Measurements from ENCODE around the gene TPST1. TPM values are rescaled to one million over a fixed set of nuclear protein-coding genes. Genes with fewer than 3 reads are reported as not detected.
A peak's percentile ranks its signal among the peaks of the same experiment; 100 is the strongest.

TPST1 gene
- polyA plus RNA-seq, 4 donors: 0.22 to 8.5 (median 4.1) TPM

GRCh38 chr7:66306243-66306642, 101.1 kb downstream of the TPST1 start:
- no peaks in the 10 kb centered on the region for H3K9me3 ChIP-seq (ENCODE audit: control insufficient read depth in 2 of 2, insufficient read depth in 1 of 2, low read depth in 1 of 2, low read length in 1 of 2)
- WGBS, 3 donors: 13 to 42% (median 15%) methylated on average over 2 of the region's 2 CpGs
- H3K36me3 ChIP-seq (ENCODE audit: control insufficient read depth in 3 of 3, insufficient read depth in 2 of 3, low read depth in 1 of 3, low read length in 3 of 3): no peaks in the 10 kb centered on the region
- no peaks in the 10 kb centered on the region for H3K27me3 ChIP-seq (ENCODE audit: control insufficient read depth in 3 of 3, insufficient read depth in 3 of 3, low read length in 3 of 3)
- FAIRE-seq (no peak), DNase-seq (no peak)
- H3K4me1 ChIP-seq (ENCODE audit: control insufficient read depth in 3 of 3, insufficient read depth in 2 of 3, low read depth in 1 of 3, low read length in 2 of 3): peaks cover 0 to 30% (median 0%) of the 10 kb centered on the region in 3 donors
- H3K27ac ChIP-seq (ENCODE audit: low read depth in 1 of 3, low read length in 2 of 3): no peak overlapping the region
- H3K4me3 ChIP-seq (ENCODE audit: low read depth in 1 of 3, low read length in 3 of 3): no peak overlapping the region

- no peak for FAIRE-seq
- 55 to 82% (median 70%) methylated on average over 5 of the region's 5 CpGs for WGBS, 3 donors
- H3K27ac ChIP-seq (ENCODE audit: low read depth in 1 of 3, low read length in 2 of 3): peak overlapping the region in 1 of 3 donors; percentile 79
- H3K36me3 ChIP-seq (ENCODE audit: control insufficient read depth in 3 of 3, insufficient read depth in 2 of 3, low read depth in 1 of 3, low read length in 3 of 3): no peaks in the 10 kb centered on the region
- no peak overlapping the region for H3K4me3 ChIP-seq (ENCODE audit: low read depth in 1 of 3, low read length in 3 of 3)
- peaks cover 0 to 30% (median 0%) of the 10 kb centered on the region in 3 donors for H3K4me1 ChIP-seq (ENCODE audit: control insufficient read depth in 3 of 3, insufficient read depth in 2 of 3, low read depth in 1 of 3, low read length in 2 of 3)
- no peaks in the 10 kb centered on the region for H3K9me3 ChIP-seq (ENCODE audit: control insufficient read depth in 2 of 2, insufficient read depth in 1 of 2, low read depth in 1 of 2, low read length in 1 of 2)
- no peaks in the 10 kb centered on the region for H3K27me3 ChIP-seq (ENCODE audit: control insufficient read depth in 3 of 3, insufficient read depth in 3 of 3, low read length in 3 of 3)
- peak; percentile 76 to 84 for DNase-seq
Measured at GRCh38 chr7:66307591-66308215, 102.6 kb downstream of the TPST1 start.

- DNase-seq (no peak), FAIRE-seq (no peak)
- H3K4me1 ChIP-seq (ENCODE audit: control insufficient read depth in 3 of 3, insufficient read depth in 2 of 3, low read depth in 1 of 3, low read length in 2 of 3): peaks cover 0 to 30% (median 0%) of the 10 kb centered on the region in 3 donors
- H3K9me3 ChIP-seq (ENCODE audit: control insufficient read depth in 2 of 2, insufficient read depth in 1 of 2, low read depth in 1 of 2, low read length in 1 of 2): no peaks in the 10 kb centered on the region
- H3K4me3 ChIP-seq (ENCODE audit: low read depth in 1 of 3, low read length in 3 of 3): no peak overlapping the region
- 91 to 93% (median 92%) methylated on average over 3 of the region's 3 CpGs for WGBS, 3 donors
- H3K36me3 ChIP-seq (ENCODE audit: control insufficient read depth in 3 of 3, insufficient read depth in 2 of 3, low read depth in 1 of 3, low read length in 3 of 3): no peaks in the 10 kb centered on the region
- H3K27me3 ChIP-seq (ENCODE audit: control insufficient read depth in 3 of 3, insufficient read depth in 3 of 3, low read length in 3 of 3): no peaks in the 10 kb centered on the region
- peak overlapping the region in 1 of 3 donors; percentile 71 for H3K27ac ChIP-seq (ENCODE audit: low read depth in 1 of 3, low read length in 2 of 3)
Measured at GRCh38 chr7:66308411-66308810, 103.3 kb downstream of the TPST1 start.

GRCh38 chr7:66310620-66311019, 105.5 kb downstream of the TPST1 start:
- Histone ChIP-seq H3K9me3 (ENCODE audit: control insufficient read depth in 2 of 2, insufficient read depth in 1 of 2, low read depth in 1 of 2, low read length in 1 of 2) (no peaks in the 10 kb centered on the region), H3K27me3 (ENCODE audit: control insufficient read depth in 3 of 3, insufficient read depth in 3 of 3, low read length in 3 of 3) (no peaks in the 10 kb centered on the region), H3K36me3 (ENCODE audit: control insufficient read depth in 3 of 3, insufficient read depth in 2 of 3, low read depth in 1 of 3, low read length in 3 of 3) (no peaks in the 10 kb centered on the region), H3K27ac (ENCODE audit: low read depth in 1 of 3, low read length in 2 of 3) (no peak overlapping the region), H3K4me3 (ENCODE audit: low read depth in 1 of 3, low read length in 3 of 3) (no peak overlapping the region), H3K4me1 (ENCODE audit: control insufficient read depth in 3 of 3, insufficient read depth in 2 of 3, low read depth in 1 of 3, low read length in 2 of 3) (peaks cover 0 to 30% (median 0%) of the 10 kb centered on the region in 3 donors)
- no peak for DNase-seq
- no peak for FAIRE-seq
- 86 to 93% (median 92%) methylated on average over 2 of the region's 2 CpGs for WGBS, 3 donors

GRCh38 chr7:66313886-66314568, 108.9 kb downstream of the TPST1 start:
- Histone ChIP-seq H3K4me1 (ENCODE audit: control insufficient read depth in 3 of 3, insufficient read depth in 2 of 3, low read depth in 1 of 3, low read length in 2 of 3) (peaks cover 0 to 12% (median 0%) of the 10 kb centered on the region in 3 donors), H3K9me3 (ENCODE audit: control insufficient read depth in 2 of 2, insufficient read depth in 1 of 2, low read depth in 1 of 2, low read length in 1 of 2) (no peaks in the 10 kb centered on the region), H3K36me3 (ENCODE audit: control insufficient read depth in 3 of 3, insufficient read depth in 2 of 3, low read depth in 1 of 3, low read length in 3 of 3) (no peaks in the 10 kb centered on the region), H3K27me3 (ENCODE audit: control insufficient read depth in 3 of 3, insufficient read depth in 3 of 3, low read length in 3 of 3) (no peaks in the 10 kb centered on the region), H3K4me3 (ENCODE audit: low read depth in 1 of 3, low read length in 3 of 3) (no peak overlapping the region), H3K27ac (ENCODE audit: low read depth in 1 of 3, low read length in 2 of 3) (no peak overlapping the region)
- FAIRE-seq (no peak), DNase-seq (no peak)
- 73 to 84% (median 78%) methylated on average over 8 of the region's 8 CpGs for WGBS, 3 donors

GRCh38 chr7:66315192-66315591, 110.1 kb downstream of the TPST1 start:
- Histone ChIP-seq H3K4me1 (ENCODE audit: control insufficient read depth in 3 of 3, insufficient read depth in 2 of 3, low read depth in 1 of 3, low read length in 2 of 3) (peaks cover 0 to 3% (median 0%) of the 10 kb centered on the region in 3 donors), H3K9me3 (ENCODE audit: control insufficient read depth in 2 of 2, insufficient read depth in 1 of 2, low read depth in 1 of 2, low read length in 1 of 2) (no peaks in the 10 kb centered on the region), H3K36me3 (ENCODE audit: control insufficient read depth in 3 of 3, insufficient read depth in 2 of 3, low read depth in 1 of 3, low read length in 3 of 3) (no peaks in the 10 kb centered on the region), H3K27me3 (ENCODE audit: control insufficient read depth in 3 of 3, insufficient read depth in 3 of 3, low read length in 3 of 3) (no peaks in the 10 kb centered on the region), H3K4me3 (ENCODE audit: low read depth in 1 of 3, low read length in 3 of 3) (no peak overlapping the region), H3K27ac (ENCODE audit: low read depth in 1 of 3, low read length in 2 of 3) (peak overlapping the region in 1 of 3 donors; percentile 49)
- FAIRE-seq (no peak), DNase-seq (peak in 1 of 2 donors; percentile 36)
- 51 to 80% (median 56%) methylated on average over 4 of the region's 4 CpGs for WGBS, 3 donors

GRCh38 chr7:66319407-66319979, 114.4 kb downstream of the TPST1 start:
- Histone ChIP-seq H3K27ac (ENCODE audit: low read depth in 1 of 3, low read length in 2 of 3) (no peak overlapping the region), H3K4me3 (ENCODE audit: low read depth in 1 of 3, low read length in 3 of 3) (no peak overlapping the region), H3K36me3 (ENCODE audit: control insufficient read depth in 3 of 3, insufficient read depth in 2 of 3, low read depth in 1 of 3, low read length in 3 of 3) (no peaks in the 10 kb centered on the region), H3K27me3 (ENCODE audit: control insufficient read depth in 3 of 3, insufficient read depth in 3 of 3, low read length in 3 of 3) (no peaks in the 10 kb centered on the region), H3K4me1 (ENCODE audit: control insufficient read depth in 3 of 3, insufficient read depth in 2 of 3, low read depth in 1 of 3, low read length in 2 of 3) (no peaks in the 10 kb centered on the region), H3K9me3 (ENCODE audit: control insufficient read depth in 2 of 2, insufficient read depth in 1 of 2, low read depth in 1 of 2, low read length in 1 of 2) (peaks cover 0 to 10% of the 10 kb centered on the region in 2 donors)
- no peak for DNase-seq
- WGBS, 3 donors: 83 to 94% (median 84%) methylated on average over 1 of the region's 1 CpG
- FAIRE-seq: no peak

GRCh38 chr7:66321283-66321682, 116.1 kb downstream of the TPST1 start:
- H3K4me1 ChIP-seq (ENCODE audit: control insufficient read depth in 3 of 3, insufficient read depth in 2 of 3, low read depth in 1 of 3, low read length in 2 of 3): no peaks in the 10 kb centered on the region
- no peak for FAIRE-seq
- peaks cover 0 to 10% of the 10 kb centered on the region in 2 donors for H3K9me3 ChIP-seq (ENCODE audit: control insufficient read depth in 2 of 2, insufficient read depth in 1 of 2, low read depth in 1 of 2, low read length in 1 of 2)
- no peak for DNase-seq
- no peaks in the 10 kb centered on the region for H3K27me3 ChIP-seq (ENCODE audit: control insufficient read depth in 3 of 3, insufficient read depth in 3 of 3, low read length in 3 of 3)
- no peak overlapping the region for H3K27ac ChIP-seq (ENCODE audit: low read depth in 1 of 3, low read length in 2 of 3)
- no peak overlapping the region for H3K4me3 ChIP-seq (ENCODE audit: low read depth in 1 of 3, low read length in 3 of 3)
- no peaks in the 10 kb centered on the region for H3K36me3 ChIP-seq (ENCODE audit: control insufficient read depth in 3 of 3, insufficient read depth in 2 of 3, low read depth in 1 of 3, low read length in 3 of 3)

Data from small intestine (tissue), 7 donors.